Measurements from ENCODE around the gene AGFG2. TPM values are rescaled to one million over a fixed set of nuclear protein-coding genes. Genes with fewer than 3 reads are reported as not detected.

AGFG2 gene
- total RNA-seq, 1 donor from 2014 or later: 37.6 TPM

DNA sequence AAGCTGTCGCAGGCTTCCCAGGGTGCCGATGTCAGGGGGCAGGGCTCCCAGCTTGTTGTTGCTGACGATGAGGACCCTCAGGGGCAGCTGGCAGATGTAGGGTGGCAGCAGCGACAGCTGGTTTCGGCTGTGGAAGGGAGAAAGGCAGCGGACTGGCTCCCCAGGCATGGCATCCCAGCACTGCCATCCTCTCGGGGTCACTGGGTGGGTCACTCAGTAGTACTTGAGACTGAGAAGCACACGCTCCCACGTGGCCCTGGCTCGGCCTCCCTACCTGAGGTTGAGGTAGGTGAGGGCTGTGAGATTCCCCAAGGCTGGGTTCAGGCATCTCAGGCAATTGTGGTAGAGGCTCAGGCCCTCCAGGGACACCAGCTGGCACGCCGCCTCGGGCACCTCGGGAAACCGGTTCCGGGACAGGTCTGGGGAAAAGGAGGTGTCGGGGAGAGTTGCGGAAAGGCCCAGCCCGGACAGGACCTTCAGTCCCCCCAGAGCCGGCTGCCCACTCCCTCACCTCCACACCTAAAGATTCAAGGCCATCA is 43.1 kb downstream of the AGFG2 start:
- Histone ChIP-seq H3K4me3 (no peak overlapping the region), H3K4me1 (peaks cover 41% of the 10 kb centered on the region), H3K27ac (no peak overlapping the region), H3K27me3 (no peaks in the 10 kb centered on the region), H3K9me3 (no peaks in the 10 kb centered on the region), H3K36me3 (peaks cover 0 to 44% of the 10 kb centered on the region in 2 donors)
- TF ChIP-seq POLR2AphosphoS5 (IDR thresholded peaks at IDR 0.05; ENCODE audit: insufficient read depth in 1 of 2, low read depth in 1 of 2) (no peak), POLR2A (IDR thresholded peaks at IDR 0.05) (no peak), CTCF (IDR thresholded peaks at IDR 0.05) (no peak)
- DNase-seq (ENCODE audit: extremely low spot score in 2 of 2): no peak
- intact Hi-C loops (cut with DNase I): no loop called here

- Histone ChIP-seq H3K4me1 (peaks cover 47% of the 10 kb centered on the region), H3K9me3 (no peaks in the 10 kb centered on the region), H3K4me3 (no peak overlapping the region), H3K27me3 (no peaks in the 10 kb centered on the region), H3K27ac (no peak overlapping the region), H3K36me3 (peaks cover 0 to 38% of the 10 kb centered on the region in 2 donors)
- DNase-seq (ENCODE audit: extremely low spot score in 2 of 2): no peak
- TF ChIP-seq POLR2A (IDR thresholded peaks at IDR 0.05): no peak
- TF ChIP-seq CTCF (IDR thresholded peaks at IDR 0.05): no peak
- no peak for TF ChIP-seq POLR2AphosphoS5 (IDR thresholded peaks at IDR 0.05; ENCODE audit: insufficient read depth in 1 of 2, low read depth in 1 of 2)
- intact Hi-C loops (cut with DNase I): no loop called here
Observed at GRCh38 chr7:100582650-100583049, 43.6 kb downstream of the AGFG2 start.

DNA sequence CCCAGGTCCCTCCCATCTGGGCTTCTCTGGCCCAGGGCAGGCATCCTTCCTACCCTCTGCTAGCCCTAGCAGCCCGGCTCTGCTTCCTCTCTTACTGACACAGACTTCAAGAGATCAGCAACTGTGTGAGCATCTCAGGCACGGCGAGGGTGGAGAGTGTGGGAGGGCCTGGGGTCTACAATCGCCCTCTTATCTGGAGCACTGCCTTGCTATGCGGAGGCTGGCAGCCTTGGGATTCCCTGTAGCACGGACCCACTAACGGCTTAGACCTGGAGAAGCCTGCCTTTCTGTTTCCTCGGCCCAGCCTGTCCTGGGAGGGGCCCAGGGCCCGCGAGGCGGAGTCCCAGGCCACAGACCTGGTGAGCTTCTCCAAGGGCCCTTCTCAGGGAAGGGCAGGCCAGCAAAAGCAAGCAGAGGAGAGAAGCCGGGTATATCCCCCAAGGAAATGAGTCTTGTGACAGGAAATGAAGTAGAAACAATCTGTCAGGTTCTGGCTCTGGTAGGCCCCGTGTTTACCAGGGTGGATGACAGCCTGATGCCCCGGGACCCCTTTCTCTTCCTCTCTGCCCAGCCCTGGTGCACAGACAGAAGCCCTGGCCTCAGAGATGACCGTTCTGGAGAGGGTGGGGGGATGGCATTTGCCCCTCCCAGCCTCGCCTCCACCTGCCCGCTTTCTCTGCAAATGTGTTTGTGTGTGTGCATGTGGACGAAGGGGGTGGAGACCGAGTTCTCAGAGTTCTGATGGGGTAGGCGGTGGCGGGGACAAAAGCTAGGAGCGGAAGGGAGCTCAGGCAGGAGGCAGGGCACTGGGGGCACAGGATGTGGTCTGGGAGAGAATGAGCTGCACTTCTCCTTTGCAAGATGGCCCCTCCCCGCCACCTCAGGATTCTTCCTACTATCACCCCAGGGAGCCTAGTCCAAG is 44.4 kb downstream of the AGFG2 start:
- TF ChIP-seq POLR2AphosphoS5 (IDR thresholded peaks at IDR 0.05; ENCODE audit: insufficient read depth in 1 of 2, low read depth in 1 of 2): peak in 1 of 2 donors; percentile 50
- TF ChIP-seq POLR2A (IDR thresholded peaks at IDR 0.05): no peak
- Histone ChIP-seq H3K9me3 (no peaks in the 10 kb centered on the region), H3K4me3 (peak overlapping the region; percentile 79 to 96), H3K4me1 (peaks cover 47% of the 10 kb centered on the region), H3K27ac (peak overlapping the region; percentile 94), H3K36me3 (peaks cover 0 to 31% of the 10 kb centered on the region in 2 donors), H3K27me3 (no peaks in the 10 kb centered on the region)
- intact Hi-C loops (cut with DNase I): no loop called here
- no peak for DNase-seq (ENCODE audit: extremely low spot score in 2 of 2)

DNA sequence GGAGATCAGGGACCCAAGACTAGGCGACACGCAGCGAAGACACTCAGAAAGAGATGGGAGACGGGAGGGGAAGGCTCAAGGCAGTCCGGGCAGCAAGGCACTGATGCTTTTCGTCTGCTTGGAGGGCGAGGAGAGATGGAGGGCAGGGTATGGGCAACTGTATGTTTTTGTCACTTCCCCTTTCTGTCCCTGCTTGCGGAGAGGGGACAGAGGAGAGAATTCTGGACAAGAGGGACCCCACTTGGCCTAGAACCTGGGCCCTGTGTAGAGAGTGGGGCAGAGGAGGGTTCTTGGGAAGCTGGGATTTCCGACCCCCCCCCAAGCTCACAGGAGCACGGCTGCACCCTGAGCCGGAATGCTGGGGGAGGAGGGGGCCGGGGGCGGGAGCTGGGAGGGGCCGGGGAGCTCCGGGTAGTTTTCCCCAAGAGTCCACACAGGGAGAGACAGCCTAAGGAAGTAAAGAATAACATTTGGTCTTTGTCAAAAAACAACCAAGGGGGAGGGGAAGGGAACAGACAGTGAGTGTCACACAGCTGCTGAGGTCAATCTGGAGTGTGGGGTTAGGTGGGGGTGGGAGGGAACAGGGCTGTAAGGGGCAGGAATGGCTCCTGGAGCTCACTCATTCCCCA is 45.2 kb downstream of the AGFG2 start:
- Histone ChIP-seq H3K27ac (peak overlapping the region; percentile 94), H3K27me3 (no peaks in the 10 kb centered on the region), H3K4me3 (peak overlapping the region; percentile 79 to 96), H3K9me3 (no peaks in the 10 kb centered on the region), H3K4me1 (peaks cover 47% of the 10 kb centered on the region), H3K36me3 (peaks cover 0 to 27% of the 10 kb centered on the region in 2 donors)
- intact Hi-C loops (cut with DNase I): no loop called here
- no peak for DNase-seq (ENCODE audit: extremely low spot score in 2 of 2)
- no peak for TF ChIP-seq POLR2A (IDR thresholded peaks at IDR 0.05)
- TF ChIP-seq CTCF (IDR thresholded peaks at IDR 0.05): no peak
- TF ChIP-seq POLR2AphosphoS5 (IDR thresholded peaks at IDR 0.05; ENCODE audit: insufficient read depth in 1 of 2, low read depth in 1 of 2): no peak

- Histone ChIP-seq H3K36me3 (peaks cover 0 to 23% of the 10 kb centered on the region in 2 donors), H3K4me1 (peaks cover 49% of the 10 kb centered on the region), H3K9me3 (no peaks in the 10 kb centered on the region), H3K27me3 (no peaks in the 10 kb centered on the region), H3K4me3 (peak overlapping the region; percentile 79 to 96), H3K27ac (peak overlapping the region; percentile 94)
- TF ChIP-seq POLR2A (IDR thresholded peaks at IDR 0.05): no peak
- no peak for TF ChIP-seq CTCF (IDR thresholded peaks at IDR 0.05)
- no peak for TF ChIP-seq POLR2AphosphoS5 (IDR thresholded peaks at IDR 0.05; ENCODE audit: insufficient read depth in 1 of 2, low read depth in 1 of 2)
- DNase-seq (ENCODE audit: extremely low spot score in 2 of 2): no peak
- intact Hi-C loops (cut with DNase I): loop anchor here (5.0 kb wide), 1 partner anchor 87 kb away; the partner anchor contains the start of gene GNB2
Observed at GRCh38 chr7:100584683-100585510, 45.9 kb downstream of the AGFG2 start.
